Neural cell (in vitro differentiated cells): ENCODE results near the gene RAP1GDS1.

Experiments
- CTCF ChIP-seq: fragments of 450-650 bp; IDR thresholded peaks from 2 replicates; pipeline ENCODE4 v1.5.1; 2014; ENCODE audit warnings: antibody characterized with exemption, mild to moderate bottlenecking, moderate library complexity; ENCODE audit not compliant: poor library complexity, severe bottlenecking
- EP300 ChIP-seq: fragments of 450-650 bp; conservative IDR thresholded peaks from 2 replicates; pipeline ENCODE4 v1.6.1; 2014; ENCODE audit warnings: antibody characterized with exemption, mild to moderate bottlenecking, moderate library complexity; ENCODE audit not compliant: poor library complexity, severe bottlenecking
- EZH2 ChIP-seq: fragments of 200-600, 300-800 bp; shearing (Covaris generic), sonication (generic); IDR thresholded peaks from 2 replicates; pipeline ENCODE4 v1.6.1; 2014; ENCODE audit warnings: antibody characterized with exemption, low read length, borderline replicate concordance, mild to moderate bottlenecking; ENCODE audit not compliant: insufficient read depth, poor library complexity, severe bottlenecking
- MXI1 ChIP-seq: fragments of 450-650 bp; conservative IDR thresholded peaks from 2 replicates; pipeline ENCODE4 v1.6.1; 2014; ENCODE audit warnings: antibody characterized with exemption, mild to moderate bottlenecking; ENCODE audit not compliant: poor library complexity, severe bottlenecking
- POLR2AphosphoS5 ChIP-seq: IDR thresholded peaks from 2 replicates; pipeline ENCODE4 v1.6.1; 2012
- RAD21 ChIP-seq: fragments of 450-650 bp; conservative IDR thresholded peaks from 2 replicates; pipeline ENCODE4 v1.6.1; 2014; ENCODE audit warnings: antibody characterized with exemption, mild to moderate bottlenecking, moderate library complexity
- REST ChIP-seq: IDR thresholded peaks from 2 replicates; pipeline ENCODE4 v1.6.1; 2012; ENCODE audit warnings: borderline replicate concordance
- SMC3 ChIP-seq: fragments of 450-650 bp; conservative IDR thresholded peaks from 2 replicates; pipeline ENCODE4 v1.6.1; 2014; ENCODE audit warnings: antibody characterized with exemption, mild to moderate bottlenecking, moderate library complexity; ENCODE audit not compliant: poor library complexity
- TAF1 ChIP-seq: IDR thresholded peaks from 2 replicates; pipeline ENCODE4 v1.6.1; 2012; ENCODE audit warnings: low read depth

GRCh38 chr4:98470366-98470765 is 209.2 kb downstream of the RAP1GDS1 start:
- TF ChIP-seq CTCF (no peak), MXI1 (no peak), TAF1 (no peak), EP300 (no peak), REST (no peak), EZH2 (no peak), POLR2AphosphoS5 (no peak), RAD21 (no peak), SMC3 (no peak)
